H1 (cell line): ENCODE measurements around the gene PRSS36. TPM values are rescaled to one million over a fixed set of nuclear protein-coding genes. Genes with fewer than 3 reads are reported as not detected.
A peak's percentile ranks its signal among the peaks of the same experiment; 100 is the strongest.

Experiments used
- CTCF ChIA-PET: fragments of 300-600 bp; sonication (Branson Sonifier 250); formaldehyde crosslinking; loops from one replicate; lab custom pipeline; 2021; ENCODE audit not compliant: partially characterized antibody; lab: Charles Lee
- POLR2A ChIA-PET: fragments of 300-600 bp; sonication (Branson Sonifier 250); formaldehyde crosslinking; loops from one replicate; lab custom pipeline; 2021; ENCODE audit warnings: inconsistent platforms; ENCODE audit not compliant: partially characterized antibody; lab: Charles Lee
- DNase-seq, 2 experiments: peaks; one replicate each; pipeline versions ENCODE4 v3.0.0 to v3.0.0-alpha.2; 2010 to 2022; ENCODE audit warnings: low spot score in 2 of 2, low read depth in 1 of 2, mixed read lengths in 1 of 2
- FAIRE-seq: peaks from 2 replicates; lab custom pipeline; 2011; peaks lifted over from hg19 to GRCh38; lab: Jason Lieb, UNC
- H2AFZ ChIP-seq: 2 replicates; pipeline ENCODE4 v1.8.1; 2012; ENCODE audit warnings: low read length, inconsistent platforms
- H2AK5ac ChIP-seq: 2 replicates; pipeline ENCODE4 v1.6.1; 2013; ENCODE audit warnings: low read depth, low read length
- H2BK120ac ChIP-seq: replicated peaks from 2 replicates; pipeline ENCODE3; 2013; ENCODE audit warnings: low read depth, low read length, inconsistent platforms
- H2BK12ac ChIP-seq: 2 replicates; pipeline ENCODE4 v1.6.1; 2013; ENCODE audit warnings: low read depth, low read length
- H2BK15ac ChIP-seq: 2 replicates; pipeline ENCODE4 v1.6.1; 2013; ENCODE audit warnings: low read length
- H2BK20ac ChIP-seq: 2 replicates; pipeline ENCODE4 v1.6.1; 2013; ENCODE audit warnings: low read length
- H2BK5ac ChIP-seq: 2 replicates; pipeline ENCODE4 v1.6.1; 2013; ENCODE audit warnings: low read depth, low read length
- H3K14ac ChIP-seq: 2 replicates; pipeline ENCODE4 v1.6.1; 2013; ENCODE audit warnings: inconsistent platforms; ENCODE audit not compliant: insufficient read length
- H3K18ac ChIP-seq: 2 replicates; pipeline ENCODE4 v1.6.1; 2013; ENCODE audit warnings: low read length; ENCODE audit errors: extremely low read depth
- H3K23ac ChIP-seq: 2 replicates; pipeline ENCODE4 v1.6.1; 2013; ENCODE audit warnings: inconsistent platforms; ENCODE audit not compliant: insufficient read length
- H3K23me2 ChIP-seq: 2 replicates; pipeline ENCODE4 v1.6.1; 2013; ENCODE audit warnings: low read depth, low read length
- H3K27ac ChIP-seq: 2 replicates; pipeline ENCODE4 v1.6.1; 2011; ENCODE audit warnings: low read depth, low read length, inconsistent platforms
- H3K27me3 ChIP-seq, 4 experiments: replicated peaks in 1 of 4; 1 replicate in 1 of 4; 2 replicates in 3 of 4; pipeline versions ENCODE4 v1.6.1 to v1.8.1; 2011 to 2013; ENCODE audit warnings: low read length in 3 of 4, mild to moderate bottlenecking in 3 of 4, inconsistent platforms in 2 of 4, mixed read lengths in 2 of 4, moderate library complexity in 1 of 4; ENCODE audit not compliant: control insufficient read depth in 3 of 4, insufficient read depth in 3 of 4; ENCODE audit errors: extremely low read depth in 1 of 4
- H3K36me3 ChIP-seq, 4 experiments: 2 replicates each; pipeline versions ENCODE4 v1.6.1 to v1.8.1; 2011 to 2013; ENCODE audit warnings: mild to moderate bottlenecking in 4 of 4, low read length in 3 of 4, moderate library complexity in 2 of 4, control low read depth in 1 of 4, inconsistent platforms in 1 of 4; ENCODE audit not compliant: insufficient read depth in 4 of 4, control insufficient read depth in 2 of 4
- H3K4ac ChIP-seq: replicated peaks from 2 replicates; pipeline ENCODE3; 2013; ENCODE audit warnings: low read length, low read depth, mixed read lengths, inconsistent platforms; ENCODE audit not compliant: insufficient read length
- H3K4me1 ChIP-seq, 4 experiments: replicated peaks in 1 of 4; 1 replicate in 1 of 4; 2 replicates in 3 of 4; pipeline versions ENCODE4 v1.6.1 to v1.8.1; 2011 to 2013; ENCODE audit warnings: low read length in 3 of 4, inconsistent platforms in 2 of 4, mixed read lengths in 1 of 4; ENCODE audit not compliant: insufficient read depth in 4 of 4, control insufficient read depth in 3 of 4
- H3K4me2 ChIP-seq, 2 experiments: 2 replicates each; pipeline versions ENCODE4 v1.6.1 to v1.8.1; 2011 to 2013; ENCODE audit warnings: low read depth in 2 of 2, low read length in 2 of 2, control low read depth in 1 of 2, inconsistent platforms in 1 of 2, mild to moderate bottlenecking in 1 of 2; ENCODE audit not compliant: insufficient read depth in 1 of 2
- H3K4me3 ChIP-seq, 4 experiments: fragments of 200-600, 300-600 bp in 1 of 4; sonication (generic), shearing (Covaris generic), sonication (Bioruptor Twin) in 1 of 4; 2 replicates each; pipeline versions ENCODE4 v1.5.1 to v1.8.1; 2011 to 2016; ENCODE audit warnings: low read length in 4 of 4, low read depth in 3 of 4, control low read depth in 2 of 4, inconsistent platforms in 2 of 4, mild to moderate bottlenecking in 2 of 4, mixed read lengths in 1 of 4, moderate library complexity in 1 of 4; ENCODE audit not compliant: insufficient read depth in 2 of 4; ENCODE audit errors: extremely low read depth in 1 of 4
- H3K56ac ChIP-seq: replicated peaks from 2 replicates; pipeline ENCODE3; 2013; ENCODE audit warnings: low read depth, mild to moderate bottlenecking, mixed read lengths, low read length, inconsistent platforms; ENCODE audit not compliant: insufficient read length
- H3K79me1 ChIP-seq: 2 replicates; pipeline ENCODE4 v1.6.1; 2013; ENCODE audit warnings: low read depth, low read length, control low read depth
- H3K79me2 ChIP-seq, 2 experiments: 2 replicates each; pipeline versions ENCODE4 v1.6.1 to v1.8.1; 2012 to 2013; ENCODE audit warnings: low read length in 2 of 2, mild to moderate bottlenecking in 2 of 2, inconsistent platforms in 1 of 2; ENCODE audit not compliant: insufficient read depth in 2 of 2, control insufficient read depth in 1 of 2
- H3K9ac ChIP-seq, 4 experiments: replicated peaks in 1 of 4; 1 replicate in 1 of 4; 2 replicates in 3 of 4; pipeline versions ENCODE4 v1.6.1 to v1.8.1; 2011 to 2013; ENCODE audit warnings: low read depth in 3 of 4, low read length in 3 of 4, control low read depth in 2 of 4, mild to moderate bottlenecking in 2 of 4, moderate library complexity in 2 of 4, inconsistent platforms in 1 of 4; ENCODE audit errors: extremely low read depth in 1 of 4
- H3K9me3 ChIP-seq, 2 experiments: 2 replicates each; pipeline versions ENCODE4 v1.6.1 to v1.8.1; 2012 to 2013; ENCODE audit warnings: mild to moderate bottlenecking in 2 of 2, moderate library complexity in 2 of 2, control low read depth in 1 of 2, inconsistent platforms in 1 of 2, low read depth in 1 of 2, low read length in 1 of 2, mixed read lengths in 1 of 2; ENCODE audit not compliant: insufficient read depth in 2 of 2
- H4K20me1 ChIP-seq, 2 experiments: replicated peaks in 1 of 2; 2 replicates each; pipeline versions ENCODE3 to v1.8.1; 2011 to 2013; ENCODE audit warnings: inconsistent platforms in 2 of 2, low read length in 2 of 2, mild to moderate bottlenecking in 1 of 2; ENCODE audit not compliant: insufficient read depth in 2 of 2, control insufficient read depth in 1 of 2
- H4K5ac ChIP-seq: 2 replicates; pipeline ENCODE4 v1.6.1; 2013; ENCODE audit warnings: low read length, low read depth, mixed read lengths, inconsistent platforms; ENCODE audit not compliant: insufficient read length
- H4K8ac ChIP-seq: 2 replicates; pipeline ENCODE4 v1.8.0; 2013; ENCODE audit warnings: mild to moderate bottlenecking, moderate library complexity, low read length, inconsistent platforms; ENCODE audit not compliant: insufficient read depth; ENCODE audit errors: extremely low read depth
- H4K91ac ChIP-seq: replicated peaks from 2 replicates; pipeline ENCODE3; 2013; ENCODE audit warnings: low read length, mixed read lengths, inconsistent platforms; ENCODE audit not compliant: insufficient read length
- BCL11A ChIP-seq, 2 experiments: IDR thresholded peaks; one replicate each; pipeline ENCODE4 v1.6.1; 2011; ENCODE audit warnings: low read depth in 2 of 2, low read length in 2 of 2, mild to moderate bottlenecking in 2 of 2
- EP300 ChIP-seq, 2 experiments: IDR thresholded peaks; 1 replicate in 1 of 2; 2 replicates in 1 of 2; pipeline ENCODE4 v1.6.1; 2011 to 2012; ENCODE audit warnings: low read depth in 2 of 2, low read length in 2 of 2, mild to moderate bottlenecking in 2 of 2, borderline replicate concordance in 1 of 2, inconsistent platforms in 1 of 2, moderate library complexity in 1 of 2
- MAX ChIP-seq: IDR thresholded peaks from 2 replicates; pipeline ENCODE4 v1.6.1; 2012; ENCODE audit warnings: inconsistent platforms
- POLR2AphosphoS5 ChIP-seq: IDR thresholded peaks from 2 replicates; pipeline ENCODE4 v1.6.1; 2011; ENCODE audit warnings: low read depth, low read length
- RAD21 ChIP-seq, 2 experiments: IDR thresholded peaks in 1 of 2; conservative IDR thresholded peaks in 1 of 2; 2 replicates each; pipeline ENCODE4 v1.6.1; 2011; ENCODE audit warnings: low read depth in 2 of 2, low read length in 2 of 2, improper control_type of control experiment in 1 of 2, inconsistent platforms in 1 of 2, mild to moderate bottlenecking in 1 of 2, moderate library complexity in 1 of 2
- RXRA ChIP-seq: IDR thresholded peaks from 2 replicates; pipeline ENCODE4 v1.6.1; 2011; ENCODE audit warnings: low read depth, mild to moderate bottlenecking, low read length, moderate library complexity; ENCODE audit not compliant: insufficient read depth
- SP1 ChIP-seq: IDR thresholded peaks from 2 replicates; pipeline ENCODE4 v1.6.1; 2011; ENCODE audit warnings: low read depth, low read length
- TAF1 ChIP-seq: IDR thresholded peaks from 2 replicates; pipeline ENCODE4 v1.6.1; 2011; ENCODE audit warnings: mild to moderate bottlenecking, low read depth, low read length
- TAF7 ChIP-seq: optimal IDR thresholded peaks from 2 replicates; pipeline ENCODE3; 2011; ENCODE audit warnings: low read depth, mild to moderate bottlenecking, inconsistent platforms, low read length, moderate library complexity, borderline replicate concordance
- USF2 ChIP-seq: IDR thresholded peaks from 2 replicates; pipeline ENCODE4 v1.6.1; 2011; ENCODE audit warnings: low read length, improper control_type of control experiment
- WGBS, 2 experiments: shearing (Covaris generic) in 1 of 2; methylation state at CpG; one replicate each; pipeline versions ENCODE4 v1.1.6 to v1.1.7; 2013 to 2015; ENCODE audit warnings: low lambda C conversion rate in 2 of 2, mixed read lengths in 2 of 2, inconsistent platforms in 1 of 2, low coverage in 1 of 2, missing lambda C conversion rate in 1 of 2; ENCODE audit not compliant: insufficient replicate concordance in 2 of 2, insufficient coverage in 1 of 2, insufficient read length in 1 of 2; ENCODE audit errors: extremely low coverage in 1 of 2, missing lambda C conversion rate in 1 of 2; 5-methylcytosine and 5-hydroxymethylcytosine counted together
- polyA plus RNA-seq, 7 experiments: library from polyadenylated mRNA; depleted of rRNA in 3 of 7; stranded (reverse) in 5 of 7; unstranded in 2 of 7; fragments of >200 nt in 5 of 7; fragments of 200-250 nt in 2 of 7; gene quantifications; 1 replicate in 5 of 7; 2 replicates in 1 of 7; 4 replicates in 1 of 7; pipeline versions ENCODE4 v1.2.1 to v1.2.3, GENCODE V29; 2011 to 2013; ENCODE audit warnings: missing spikeins in 2 of 7, mixed read lengths in 2 of 7
- total RNA-seq: library from RNA; stranded (reverse); fragmentation: NEBNext Ultra II Directional; extraction: Animal tissue kit (Norgen Biotek cat#: 25700); gene quantifications from 2 replicates; pipeline ENCODE4 v1.2.1, GENCODE V29; 2021

The PRSS36 gene
- total and polyA plus RNA-seq, 2 of the 8 experiments (the other 6 are each of a cell fraction or from before 2014, with no cell fraction given): 1.3 to 1.9 TPM

- Histone ChIP-seq H2BK12ac (no peak overlapping the region), H3K4me1 (peaks cover 0 to 35% (median 31%) of the 10 kb centered on the region in 4 experiments; a peak in 6 of 7 replicates), H4K8ac (no peak overlapping the region), H4K5ac (peak overlapping the region; percentile 58), H3K27me3 (no peaks in the 10 kb centered on the region), H3K18ac (peak overlapping the region; percentile 71), H4K91ac (no peak overlapping the region), H3K79me2 (peaks cover 0 to 19% of the 10 kb centered on the region in 2 experiments; a peak in 2 of 4 replicates), H3K4ac (no peak overlapping the region), H3K9ac (no peak overlapping the region; a peak in 1 of 7 replicates), H3K14ac (no peak overlapping the region), H2BK20ac (no peak overlapping the region), H3K4me3 (peak overlapping the region in 1 of 4 experiments; percentile 5; a peak in 2 of 8 replicates), H3K36me3 (peaks cover 14 to 27% (median 19%) of the 10 kb centered on the region in 4 experiments), H2AK5ac (no peak overlapping the region), H2BK120ac (no peak overlapping the region), H2AFZ (no peak overlapping the region), H3K9me3 (no peaks in the 10 kb centered on the region), H2BK5ac (peak overlapping the region; percentile 75; the same call in 1 of the 2 replicates), H3K27ac (peak overlapping the region; percentile 37; the same call in 1 of the 2 replicates), H3K23me2 (peaks cover 16% of the 10 kb centered on the region), H4K20me1 (peaks cover 6% of the 10 kb centered on the region in 2 experiments), H2BK15ac (no peak overlapping the region), H3K56ac (no peak overlapping the region), H3K4me2 (peak overlapping the region in 1 of 2 experiments; percentile 2; a peak in 1 of 4 replicates), H3K79me1 (peaks cover 7% of the 10 kb centered on the region), H3K23ac (no peak overlapping the region)
- FAIRE-seq: no peak
- 64% methylated on average over 5 of the region's 6 CpGs; no CpG with 5 or more reads in 1 of the 2 experiments for WGBS, 2 experiments
- POLR2A ChIA-PET: interaction anchor here (0.8 to 34.9 kb wide), 10 partner anchors 5 to 147 kb away, joined by 3 to 713 read pairs (median 5); partner anchors contain the start of genes BCKDK, FUS, KAT8 and PRSS36
- CTCF ChIA-PET: interaction anchor here (0.5 to 1.3 kb wide), 5 partner anchors 11 to 1229 kb away, joined by 3 to 4 read pairs (median 3); no protein-coding TSS in a partner anchor
- DNase-seq: peak in 1 of 2 experiments; percentile 66
- TF ChIP-seq BCL11A (IDR thresholded peaks at IDR 0.05; ENCODE audit: low read depth in 2 of 2, low read length in 2 of 2): no peak
- peak; percentile 29 for TF ChIP-seq TAF7
- TF ChIP-seq TAF1: peak; percentile 58
- TF ChIP-seq SP1: peak; percentile 74; the same call in 1 of the 2 replicates
- TF ChIP-seq EP300 (IDR thresholded peaks at IDR 0.05; ENCODE audit: borderline replicate concordance in 1 of 2, low read depth in 2 of 2, low read length in 2 of 2): peak in 1 of 2 experiments; percentile 15; a peak in 1 of 3 replicates
- peak; percentile 58; the same call in 1 of the 2 replicates for TF ChIP-seq POLR2AphosphoS5
- TF ChIP-seq RXRA: no peak
- peak in 1 of 2 experiments; percentile 21; a peak in 1 of 4 replicates for TF ChIP-seq RAD21 (IDR thresholded peaks at IDR 0.05 in 1 of 2, conservative IDR thresholded peaks at IDR 0.05 in 1 of 2; ENCODE audit: low read depth in 2 of 2, low read length in 2 of 2)
- TF ChIP-seq MAX: peak; percentile 14; the same call in 1 of the 2 replicates
- peak; percentile 44 for TF ChIP-seq USF2
Measured at GRCh38 chr16:31130899-31131298, 19.0 kb downstream of the PRSS36 start.
